ENCODE measurements around the gene CYP1A2.
"Not testable (repeated sequence)": the region's sequence is repeated elsewhere in the genome, so short reads cannot be mapped to it uniquely, and the experiment has no call there.

Gene CYP1A2

DNA sequence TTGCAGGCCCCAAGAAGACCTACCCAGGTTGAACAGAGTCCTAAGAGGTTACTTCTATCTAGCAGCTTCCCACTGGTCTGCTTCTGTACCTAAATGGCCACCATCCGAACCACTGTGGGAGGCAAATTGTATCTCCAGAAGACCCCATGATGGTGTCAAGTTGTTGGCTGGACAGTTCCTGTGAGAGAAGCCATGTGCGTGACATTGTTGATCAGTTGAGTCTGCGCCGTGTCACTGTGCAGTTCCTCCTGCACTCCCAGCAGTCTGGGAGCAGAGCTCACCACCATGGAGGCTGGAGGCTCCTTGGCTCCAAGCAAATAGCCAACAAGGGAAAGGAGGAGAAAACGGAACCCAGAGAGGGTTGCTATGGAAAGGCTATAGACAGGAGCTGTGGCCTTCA lies 15.8 kb upstream of the CYP1A2 start:
- TF ChIP-seq, protein P1, sequence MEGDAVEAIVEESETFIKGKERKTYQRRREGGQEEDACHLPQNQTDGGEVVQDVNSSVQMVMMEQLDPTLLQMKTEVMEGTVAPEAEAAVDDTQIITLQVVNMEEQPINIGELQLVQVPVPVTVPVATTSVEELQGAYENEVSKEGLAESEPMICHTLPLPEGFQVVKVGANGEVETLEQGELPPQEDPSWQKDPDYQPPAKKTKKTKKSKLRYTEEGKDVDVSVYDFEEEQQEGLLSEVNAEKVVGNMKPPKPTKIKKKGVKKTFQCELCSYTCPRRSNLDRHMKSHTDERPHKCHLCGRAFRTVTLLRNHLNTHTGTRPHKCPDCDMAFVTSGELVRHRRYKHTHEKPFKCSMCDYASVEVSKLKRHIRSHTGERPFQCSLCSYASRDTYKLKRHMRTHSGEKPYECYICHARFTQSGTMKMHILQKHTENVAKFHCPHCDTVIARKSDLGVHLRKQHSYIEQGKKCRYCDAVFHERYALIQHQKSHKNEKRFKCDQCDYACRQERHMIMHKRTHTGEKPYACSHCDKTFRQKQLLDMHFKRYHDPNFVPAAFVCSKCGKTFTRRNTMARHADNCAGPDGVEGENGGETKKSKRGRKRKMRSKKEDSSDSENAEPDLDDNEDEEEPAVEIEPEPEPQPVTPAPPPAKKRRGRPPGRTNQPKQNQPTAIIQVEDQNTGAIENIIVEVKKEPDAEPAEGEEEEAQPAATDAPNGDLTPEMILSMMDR (IDR thresholded peaks at IDR 0.05; ENCODE audit: borderline replicate concordance, extremely low read depth, low read length, poor library complexity, severe bottlenecking) = no peak
- TF ChIP-seq EZH2 (IDR thresholded peaks at IDR 0.05; ENCODE audit: borderline replicate concordance, low read depth, low read length, severe bottlenecking) = no peak
- H3K9me3 ChIP-seq (ENCODE audit: insufficient read depth, low read length, severe bottlenecking) = no peaks in the 10 kb centered on the region
- H4K20me1 ChIP-seq (ENCODE audit: insufficient read depth, low read length) = no peaks in the 10 kb centered on the region
- no peak overlapping the region for H2AFZ ChIP-seq (ENCODE audit: low read depth, low read length)
- H3K9ac ChIP-seq (ENCODE audit: low read depth, low read length) = no peak overlapping the region
- no peak overlapping the region for H3K4me2 ChIP-seq (ENCODE audit: insufficient read depth, low read length)
- no peak overlapping the region for H3K4me3 ChIP-seq (ENCODE audit: low read depth in 1 of 2, low read length in 2 of 2)
- DNase-seq (no peak), ATAC-seq (ENCODE audit: insufficient read depth, low read depth) (no peak)
- H3K27me3 ChIP-seq (ENCODE audit: insufficient read depth, low read length, poor library complexity) = peaks cover 4% of the 10 kb centered on the region
- H3K36me3 ChIP-seq (ENCODE audit: insufficient read depth, low read length) = no peaks in the 10 kb centered on the region
- no peak overlapping the region for H3K27ac ChIP-seq (ENCODE audit: low read length)
- no peaks in the 10 kb centered on the region for H3K4me1 ChIP-seq (ENCODE audit: insufficient read depth, low read length)
- H3K79me2 ChIP-seq (ENCODE audit: insufficient read depth, low read length) = no peaks in the 10 kb centered on the region

DNA sequence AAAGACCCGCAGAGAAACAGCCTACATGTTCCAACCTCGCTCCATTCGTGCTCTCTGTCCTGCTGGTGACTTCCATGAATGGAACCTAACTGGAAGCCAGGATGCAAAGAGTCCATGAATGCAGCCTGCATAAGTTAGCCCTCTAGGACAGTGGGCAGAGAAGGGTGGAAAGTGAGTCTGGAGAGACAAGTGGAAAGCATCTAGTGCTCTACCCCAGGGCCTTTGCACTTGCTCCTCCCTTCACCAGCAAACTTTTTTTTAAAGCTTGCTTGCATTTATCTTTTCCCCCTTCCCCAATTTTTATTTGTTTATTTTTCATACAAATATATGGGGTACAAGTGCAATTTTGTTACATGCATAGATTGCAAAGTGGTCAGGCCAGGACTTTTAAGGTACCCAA lies 15.4 kb upstream of the CYP1A2 start:
- Histone ChIP-seq H3K4me2 (ENCODE audit: insufficient read depth, low read length) (no peak overlapping the region), H3K4me1 (ENCODE audit: insufficient read depth, low read length) (no peaks in the 10 kb centered on the region)
- ATAC-seq (ENCODE audit: insufficient read depth, low read depth) = no peak

GRCh38 chr15:74735305-74735704 lies 13.3 kb upstream of the CYP1A2 start:
- H3K27ac ChIP-seq (ENCODE audit: low read length) = no peak overlapping the region
- H3K27me3 ChIP-seq (ENCODE audit: insufficient read depth, low read length, poor library complexity) = peaks cover 4% of the 10 kb centered on the region
- H4K20me1 ChIP-seq (ENCODE audit: insufficient read depth, low read length) = no peaks in the 10 kb centered on the region
- no peaks in the 10 kb centered on the region for H3K36me3 ChIP-seq (ENCODE audit: insufficient read depth, low read length)
- H3K9me3 ChIP-seq (ENCODE audit: insufficient read depth, low read length, severe bottlenecking) = no peaks in the 10 kb centered on the region
- no peak overlapping the region for H3K4me2 ChIP-seq (ENCODE audit: insufficient read depth, low read length)
- H3K4me3 ChIP-seq (ENCODE audit: low read depth in 1 of 2, low read length in 2 of 2) = no peak overlapping the region
- ATAC-seq (ENCODE audit: insufficient read depth, low read depth) (no peak), DNase-seq (no peak)
- H3K9ac ChIP-seq (ENCODE audit: low read depth, low read length) = no peak overlapping the region
- TF ChIP-seq EZH2 (IDR thresholded peaks at IDR 0.05; ENCODE audit: borderline replicate concordance, low read depth, low read length, severe bottlenecking) = no peak
- TF ChIP-seq, protein P1 (IDR thresholded peaks at IDR 0.05; ENCODE audit: borderline replicate concordance, extremely low read depth, low read length, poor library complexity, severe bottlenecking) = no peak
- no peak overlapping the region for H2AFZ ChIP-seq (ENCODE audit: low read depth, low read length)
- no peaks in the 10 kb centered on the region for H3K79me2 ChIP-seq (ENCODE audit: insufficient read depth, low read length)
- H3K4me1 ChIP-seq (ENCODE audit: insufficient read depth, low read length) = no peaks in the 10 kb centered on the region

More for the DNA sequence above, 15.4 kb upstream of the CYP1A2 start:
- Histone ChIP-seq H3K36me3 (ENCODE audit: insufficient read depth, low read length) (no peaks in the 10 kb centered on the region), H3K4me3 (ENCODE audit: low read depth in 1 of 2, low read length in 2 of 2) (no peak overlapping the region), H3K9ac (ENCODE audit: low read depth, low read length) (no peak overlapping the region), H3K79me2 (ENCODE audit: insufficient read depth, low read length) (no peaks in the 10 kb centered on the region), H3K27ac (ENCODE audit: low read length) (no peak overlapping the region), H2AFZ (ENCODE audit: low read depth, low read length) (no peak overlapping the region), H4K20me1 (ENCODE audit: insufficient read depth, low read length) (no peaks in the 10 kb centered on the region), H3K9me3 (ENCODE audit: insufficient read depth, low read length, severe bottlenecking) (no peaks in the 10 kb centered on the region), H3K27me3 (ENCODE audit: insufficient read depth, low read length, poor library complexity) (peaks cover 4% of the 10 kb centered on the region)
- TF ChIP-seq EZH2 (IDR thresholded peaks at IDR 0.05; ENCODE audit: borderline replicate concordance, low read depth, low read length, severe bottlenecking) = no peak
- TF ChIP-seq, protein P1 (IDR thresholded peaks at IDR 0.05; ENCODE audit: borderline replicate concordance, extremely low read depth, low read length, poor library complexity, severe bottlenecking) = no peak
- DNase-seq = no peak

GRCh38 chr15:74738239-74738638 lies 10.4 kb upstream of the CYP1A2 start:
- not testable (repeated sequence) for H3K79me2 ChIP-seq (ENCODE audit: insufficient read depth, low read length); H3K27ac ChIP-seq (ENCODE audit: low read length); H3K4me2 ChIP-seq (ENCODE audit: insufficient read depth, low read length); H3K9ac ChIP-seq (ENCODE audit: low read depth, low read length); H3K27me3 ChIP-seq (ENCODE audit: insufficient read depth, low read length, poor library complexity); H3K4me1 ChIP-seq (ENCODE audit: insufficient read depth, low read length); H2AFZ ChIP-seq (ENCODE audit: low read depth, low read length); H3K4me3 ChIP-seq (ENCODE audit: low read depth in 1 of 2, low read length in 2 of 2); H4K20me1 ChIP-seq (ENCODE audit: insufficient read depth, low read length); H3K9me3 ChIP-seq (ENCODE audit: insufficient read depth, low read length, severe bottlenecking); H3K36me3 ChIP-seq (ENCODE audit: insufficient read depth, low read length); ATAC-seq (ENCODE audit: insufficient read depth, low read depth)
- DNase-seq = peak; percentile 4

Measured in DND-41 (cell line).